ENCODE results near the gene APEX1. TPM values are rescaled to one million over a fixed set of nuclear protein-coding genes. Genes with fewer than 3 reads are reported as not detected.
"Not testable (repeated sequence)": the region's sequence is repeated elsewhere in the genome, so short reads cannot be mapped to it uniquely, and the experiment has no call there.

Gene APEX1
- total RNA-seq, 1 experiment from 2014 or later = 340 TPM

- Histone ChIP-seq H3K18ac (ENCODE audit: insufficient read length, low read depth, low read length) (no peak overlapping the region), H3K27me3 (ENCODE audit: insufficient read depth, low read length) (no peaks in the 10 kb centered on the region), H2BK15ac (ENCODE audit: low read depth, low read length) (no peak overlapping the region), H2AK5ac (ENCODE audit: insufficient read length, low read length) (no peak overlapping the region), H4K8ac (replicated peaks; ENCODE audit: insufficient read length, low read depth, low read length) (no peak overlapping the region), H3K4ac (ENCODE audit: low read depth, low read length) (no peak overlapping the region), H2BK5ac (ENCODE audit: insufficient read length, low read length) (no peak overlapping the region), H3K9me3 (ENCODE audit: control insufficient read depth, low read depth, low read length) (no peaks in the 10 kb centered on the region), H3K4me1 (ENCODE audit: insufficient read depth, low read length) (no peaks in the 10 kb centered on the region), H3K56ac (ENCODE audit: insufficient read length, low read depth, low read length) (no peak overlapping the region), H3K9ac (ENCODE audit: extremely low read depth, insufficient read length, low read length) (no peak overlapping the region), H4K91ac (ENCODE audit: insufficient read length, low read depth, low read length) (no peak overlapping the region), H2AFZ (ENCODE audit: low read length) (no peak overlapping the region), H2BK120ac (ENCODE audit: low read depth, low read length, poor library complexity, severe bottlenecking) (no peak overlapping the region), H3K14ac (ENCODE audit: insufficient read depth, low read length) (no peak overlapping the region), H2BK20ac (ENCODE audit: low read depth, low read length, poor library complexity, severe bottlenecking) (no peak overlapping the region), H3K27ac (ENCODE audit: insufficient read length, low read depth, low read length) (no peak overlapping the region), H3K79me1 (ENCODE audit: insufficient read depth, low read depth, low read length, poor library complexity, severe bottlenecking) (no peaks in the 10 kb centered on the region), H2BK12ac (ENCODE audit: insufficient read length, low read depth, low read length) (no peak overlapping the region), H3T11ph (ENCODE audit: low read length) (no peak overlapping the region), H4K5ac (ENCODE audit: insufficient read length, low read depth, low read length) (no peak overlapping the region), H3K23ac (ENCODE audit: insufficient read length, low read depth, low read length) (no peak overlapping the region), H3K23me2 (ENCODE audit: insufficient read length, low read depth, low read length, poor library complexity, severe bottlenecking) (no peaks in the 10 kb centered on the region), H3K4me2 (ENCODE audit: insufficient read depth, insufficient read length, low read length) (no peak overlapping the region), H4K20me1 (ENCODE audit: control insufficient read depth, insufficient read depth, insufficient read length) (no peaks in the 10 kb centered on the region), H3K79me2 (ENCODE audit: insufficient read depth, low read length) (no peaks in the 10 kb centered on the region; the same call in 1 of the 2 replicates)
- no peak overlapping the region for H3K27ac Mint-ChIP-seq
- H3K4me3 Mint-ChIP-seq = no peak overlapping the region
- H3K4me1 Mint-ChIP-seq = peaks cover 9 to 10% of the 10 kb centered on the region in 2 experiments
- peaks cover 0 to 4% of the 10 kb centered on the region in 2 experiments; a peak in 2 of 5 replicates for H3K9me3 Mint-ChIP-seq
- TF ChIP-seq CTCF (conservative IDR thresholded peaks at IDR 0.05) = no peak
- peaks cover 6 to 7% (median 6%) of the 10 kb centered on the region in 3 experiments; a peak in 3 of 7 replicates for H3K36me3 Mint-ChIP-seq (ENCODE audit: insufficient read depth in 1 of 3, low read depth in 3 of 3)
- no peak for DNase-seq
- no CpG with 5 or more reads among the region's 2 CpGs for WGBS (ENCODE audit: extremely low coverage, insufficient read length, low lambda C conversion rate)
- 0 out of 2 replicates have a peak, but pooled peaks cover 1% of the 10 kb centered on the region for H3K27me3 Mint-ChIP-seq (ENCODE audit: low read depth)
Observed at GRCh38 chr14:20441461-20441860, 13.6 kb upstream of the APEX1 start.

GRCh38 chr14:20443650-20444049 is 11.4 kb upstream of the APEX1 start:
- not testable (repeated sequence) for H3K4me1 Mint-ChIP-seq; H2BK12ac ChIP-seq (ENCODE audit: insufficient read length, low read depth, low read length); H3K23me2 ChIP-seq (ENCODE audit: insufficient read length, low read depth, low read length, poor library complexity, severe bottlenecking); H4K91ac ChIP-seq (ENCODE audit: insufficient read length, low read depth, low read length); H3K4me1 ChIP-seq (ENCODE audit: insufficient read depth, low read length); H4K8ac ChIP-seq (replicated peaks; ENCODE audit: insufficient read length, low read depth, low read length); H4K20me1 ChIP-seq (ENCODE audit: control insufficient read depth, insufficient read depth, insufficient read length); H2BK5ac ChIP-seq (ENCODE audit: insufficient read length, low read length); H2AFZ ChIP-seq (ENCODE audit: low read length); H3K27ac ChIP-seq (ENCODE audit: insufficient read length, low read depth, low read length); H3K9me3 ChIP-seq (ENCODE audit: control insufficient read depth, low read depth, low read length); H3K27me3 ChIP-seq (ENCODE audit: insufficient read depth, low read length); H3K18ac ChIP-seq (ENCODE audit: insufficient read length, low read depth, low read length); H2BK20ac ChIP-seq (ENCODE audit: low read depth, low read length, poor library complexity, severe bottlenecking); H3K9me3 Mint-ChIP-seq; H3K56ac ChIP-seq (ENCODE audit: insufficient read length, low read depth, low read length); H3K79me1 ChIP-seq (ENCODE audit: insufficient read depth, low read depth, low read length, poor library complexity, severe bottlenecking); H3T11ph ChIP-seq (ENCODE audit: low read length); H3K4ac ChIP-seq (ENCODE audit: low read depth, low read length); H2AK5ac ChIP-seq (ENCODE audit: insufficient read length, low read length); H2BK15ac ChIP-seq (ENCODE audit: low read depth, low read length); H3K27ac Mint-ChIP-seq; H3K27me3 Mint-ChIP-seq (ENCODE audit: low read depth); H3K23ac ChIP-seq (ENCODE audit: insufficient read length, low read depth, low read length); H4K5ac ChIP-seq (ENCODE audit: insufficient read length, low read depth, low read length); DNase-seq; H2BK120ac ChIP-seq (ENCODE audit: low read depth, low read length, poor library complexity, severe bottlenecking); H3K4me2 ChIP-seq (ENCODE audit: insufficient read depth, insufficient read length, low read length); H3K9ac ChIP-seq (ENCODE audit: extremely low read depth, insufficient read length, low read length); H3K14ac ChIP-seq (ENCODE audit: insufficient read depth, low read length); H3K79me2 ChIP-seq (ENCODE audit: insufficient read depth, low read length); H3K4me3 Mint-ChIP-seq
- peaks cover 6 to 27% (median 25%) of the 10 kb centered on the region in 3 experiments; a peak in 6 of 7 replicates for H3K36me3 Mint-ChIP-seq (ENCODE audit: insufficient read depth in 1 of 3, low read depth in 3 of 3)
- no CpG with 5 or more reads among the region's 4 CpGs for WGBS (ENCODE audit: extremely low coverage, insufficient read length, low lambda C conversion rate)

All from H9 (cell line).